Osteoblast (primary cell): ENCODE measurements around the gene NR1I3. TPM values are rescaled to one million over a fixed set of nuclear protein-coding genes. Genes with fewer than 3 reads are reported as not detected.

Experiments used
- DNase-seq: peaks from one replicate; pipeline ENCODE4 v3.0.0; 2011; ENCODE audit warnings: low spot score, mixed read lengths; ENCODE audit not compliant: insufficient read length; ENCODE audit errors: missing footprints
- H2AFZ ChIP-seq: 2 replicates; pipeline ENCODE4 v1.6.0; 2011; ENCODE audit warnings: mild to moderate bottlenecking, low read length
- H3K27ac ChIP-seq: 2 replicates; pipeline ENCODE4 v1.5.1; 2011; ENCODE audit warnings: mild to moderate bottlenecking, low read depth, low read length, moderate library complexity
- H3K27me3 ChIP-seq: 2 replicates; pipeline ENCODE4 v1.6.0; 2012; ENCODE audit warnings: mild to moderate bottlenecking, control low read depth, inconsistent platforms, low read length, moderate library complexity; ENCODE audit not compliant: insufficient read depth
- H3K36me3 ChIP-seq: 2 replicates; pipeline ENCODE4 v1.5.1; 2011; ENCODE audit warnings: mild to moderate bottlenecking, low read length, control low read depth, moderate library complexity; ENCODE audit not compliant: insufficient read depth
- H3K4me1 ChIP-seq: 2 replicates; pipeline ENCODE4 v1.5.1; 2011; ENCODE audit warnings: mild to moderate bottlenecking, low read length, control low read depth, moderate library complexity; ENCODE audit not compliant: insufficient read depth
- H3K4me2 ChIP-seq: 2 replicates; pipeline ENCODE4 v1.6.0; 2011; ENCODE audit warnings: mild to moderate bottlenecking, low read length; ENCODE audit not compliant: insufficient read depth
- H3K4me3 ChIP-seq: fragments of 200-600 bp; sonication (generic); 3 replicates; pipeline ENCODE4 v1.5.1; 2012; ENCODE audit warnings: mild to moderate bottlenecking, low read length, inconsistent platforms; ENCODE audit not compliant: insufficient read depth
- H3K79me2 ChIP-seq: 2 replicates; pipeline ENCODE4 v1.6.0; 2012; ENCODE audit warnings: mild to moderate bottlenecking, low read length, control low read depth, inconsistent platforms; ENCODE audit not compliant: insufficient read depth
- H3K9me3 ChIP-seq: 2 replicates; pipeline ENCODE4 v1.5.1; 2011; ENCODE audit warnings: low read depth, low read length, control low read depth
- H4K20me1 ChIP-seq: 2 replicates; pipeline ENCODE4 v1.6.0; 2012; ENCODE audit warnings: mild to moderate bottlenecking, low read length, control low read depth; ENCODE audit not compliant: insufficient read depth
- total RNA-seq: library from RNA; depleted of rRNA; stranded (reverse); fragments of >200 nt; gene quantifications from 2 replicates; pipeline ENCODE4 v1.2.3, GENCODE V29; 2012
- TF ChIP-seq, protein P1 (sequence below): IDR thresholded peaks from 2 replicates; pipeline ENCODE4 v1.5.1; 2011; ENCODE audit warnings: mild to moderate bottlenecking, low read depth, low read length, moderate library complexity; ENCODE audit errors: extremely low read depth

NR1I3 gene
- total RNA-seq, 1 donor: not detected

DNA sequence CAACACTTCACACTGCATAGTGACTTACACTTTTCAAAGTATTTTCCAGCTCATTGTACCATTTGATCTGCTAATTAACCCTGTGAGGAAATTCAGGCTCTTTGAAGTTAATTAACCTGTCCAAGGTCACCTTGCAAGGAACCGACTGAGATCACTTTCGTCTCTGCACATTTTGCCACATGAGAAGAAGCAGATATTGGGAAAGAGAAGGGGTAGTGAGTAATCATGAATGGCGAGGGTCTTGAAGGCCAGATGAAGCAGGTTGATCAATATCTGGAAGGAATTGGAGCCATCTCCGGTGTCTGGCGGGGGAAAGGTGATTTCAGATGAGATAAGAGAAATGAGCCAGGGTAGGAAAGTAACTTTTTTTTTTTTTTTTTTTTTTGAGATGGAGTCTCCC is 18.0 kb downstream of the NR1I3 start:
- Histone ChIP-seq H3K36me3 (no peaks in the 10 kb centered on the region), H3K79me2 (no peaks in the 10 kb centered on the region), H3K9me3 (no peaks in the 10 kb centered on the region), H4K20me1 (no peaks in the 10 kb centered on the region), H3K4me3 (no peak overlapping the region), H3K27me3 (no peaks in the 10 kb centered on the region), H3K4me2 (no peak overlapping the region), H3K4me1 (peaks cover 24% of the 10 kb centered on the region), H3K27ac (no peak overlapping the region), H2AFZ (no peak overlapping the region)
- TF ChIP-seq, protein P1, sequence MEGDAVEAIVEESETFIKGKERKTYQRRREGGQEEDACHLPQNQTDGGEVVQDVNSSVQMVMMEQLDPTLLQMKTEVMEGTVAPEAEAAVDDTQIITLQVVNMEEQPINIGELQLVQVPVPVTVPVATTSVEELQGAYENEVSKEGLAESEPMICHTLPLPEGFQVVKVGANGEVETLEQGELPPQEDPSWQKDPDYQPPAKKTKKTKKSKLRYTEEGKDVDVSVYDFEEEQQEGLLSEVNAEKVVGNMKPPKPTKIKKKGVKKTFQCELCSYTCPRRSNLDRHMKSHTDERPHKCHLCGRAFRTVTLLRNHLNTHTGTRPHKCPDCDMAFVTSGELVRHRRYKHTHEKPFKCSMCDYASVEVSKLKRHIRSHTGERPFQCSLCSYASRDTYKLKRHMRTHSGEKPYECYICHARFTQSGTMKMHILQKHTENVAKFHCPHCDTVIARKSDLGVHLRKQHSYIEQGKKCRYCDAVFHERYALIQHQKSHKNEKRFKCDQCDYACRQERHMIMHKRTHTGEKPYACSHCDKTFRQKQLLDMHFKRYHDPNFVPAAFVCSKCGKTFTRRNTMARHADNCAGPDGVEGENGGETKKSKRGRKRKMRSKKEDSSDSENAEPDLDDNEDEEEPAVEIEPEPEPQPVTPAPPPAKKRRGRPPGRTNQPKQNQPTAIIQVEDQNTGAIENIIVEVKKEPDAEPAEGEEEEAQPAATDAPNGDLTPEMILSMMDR: no peak
- no peak for DNase-seq

DNA sequence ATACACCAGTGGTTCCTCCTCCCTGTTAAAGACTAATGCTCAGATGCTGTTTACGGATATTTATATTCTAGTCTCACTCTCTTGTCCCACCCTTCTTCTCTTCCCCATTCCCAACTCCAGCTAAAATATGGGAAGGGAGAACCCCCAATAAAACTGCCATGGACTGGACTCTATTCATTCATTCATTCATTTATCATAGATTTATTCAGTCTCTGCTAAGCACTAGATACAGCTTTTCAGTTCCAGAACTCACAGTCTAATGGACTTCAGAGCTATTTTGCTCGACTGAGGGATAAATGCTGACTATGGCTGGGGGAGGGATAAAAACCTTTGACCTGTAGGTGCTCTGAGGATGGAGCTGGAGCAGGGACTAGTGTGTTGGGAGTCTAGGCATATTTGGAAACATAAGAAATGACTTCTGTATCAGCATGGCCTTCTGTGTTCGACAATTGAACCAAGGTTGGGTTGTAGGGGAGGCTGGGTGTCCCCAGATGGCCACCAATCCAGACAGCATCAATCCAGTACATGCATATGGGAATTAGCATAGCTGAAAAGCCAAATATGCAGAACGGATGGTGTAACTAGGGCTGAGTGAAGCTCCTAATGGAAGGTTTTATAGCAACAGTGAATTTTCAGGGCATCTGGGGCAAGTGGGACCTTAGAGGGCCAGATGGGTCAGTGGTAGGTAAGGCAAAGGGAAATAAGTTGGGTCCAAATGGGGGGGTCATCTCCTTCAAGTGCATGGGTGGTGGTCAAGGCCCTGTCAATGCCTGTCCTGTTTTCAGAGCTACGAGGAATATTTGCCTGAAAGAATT is 18.7 kb downstream of the NR1I3 start:
- no peak for DNase-seq
- Histone ChIP-seq H3K79me2 (no peaks in the 10 kb centered on the region), H3K4me2 (no peak overlapping the region), H3K27ac (no peak overlapping the region), H3K36me3 (peaks cover 3% of the 10 kb centered on the region), H3K27me3 (no peaks in the 10 kb centered on the region), H3K4me3 (no peak overlapping the region), H4K20me1 (no peaks in the 10 kb centered on the region), H3K4me1 (peaks cover 24% of the 10 kb centered on the region), H3K9me3 (no peaks in the 10 kb centered on the region), H2AFZ (no peak overlapping the region)
- TF ChIP-seq, protein P1: no peak

DNA sequence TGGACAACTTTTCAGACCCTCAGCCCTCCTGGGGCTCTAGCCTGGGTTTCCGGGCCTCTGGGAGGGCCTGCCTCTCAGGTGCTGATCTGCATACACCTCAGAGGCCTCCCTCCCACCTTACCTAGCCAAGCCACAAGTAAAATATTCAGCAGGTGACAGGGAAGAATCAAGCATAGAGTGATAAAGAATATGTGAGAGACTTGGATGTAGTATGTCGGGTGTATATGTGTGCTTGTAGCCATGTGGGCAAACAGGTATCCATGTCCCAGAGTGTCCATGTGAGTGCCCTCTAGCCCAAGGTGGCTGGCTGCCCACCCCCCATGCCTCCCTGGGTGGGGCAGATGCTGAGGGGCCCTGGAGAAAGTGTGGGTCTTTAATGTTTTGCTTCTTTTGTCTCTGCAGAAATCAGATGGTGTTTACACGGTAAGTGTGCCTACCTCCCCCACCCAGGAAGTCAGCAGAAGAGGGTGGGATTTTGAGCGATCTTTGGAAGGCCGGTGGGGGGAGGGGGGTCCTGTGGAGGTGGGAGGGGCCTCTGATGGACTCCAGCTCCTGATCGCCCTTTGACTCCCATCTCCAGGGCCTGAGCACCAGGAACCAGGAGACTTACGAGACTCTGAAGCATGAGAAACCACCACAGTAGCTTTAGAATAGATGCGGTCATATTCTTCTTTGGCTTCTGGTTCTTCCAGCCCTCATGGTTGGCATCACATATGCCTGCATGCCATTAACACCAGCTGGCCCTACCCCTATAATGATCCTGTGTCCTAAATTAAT is 19.5 kb downstream of the NR1I3 start:
- H3K36me3 ChIP-seq: peaks cover 11% of the 10 kb centered on the region
- H3K4me2 ChIP-seq: no peak overlapping the region
- TF ChIP-seq, protein P1: no peak
- no peak for DNase-seq
- peaks cover 24% of the 10 kb centered on the region for H3K4me1 ChIP-seq
- H3K79me2 ChIP-seq: no peaks in the 10 kb centered on the region
- H3K27ac ChIP-seq: peak overlapping the region; percentile 97
- no peak overlapping the region for H2AFZ ChIP-seq
- H3K4me3 ChIP-seq: no peak overlapping the region
- no peaks in the 10 kb centered on the region for H4K20me1 ChIP-seq
- no peaks in the 10 kb centered on the region for H3K9me3 ChIP-seq
- no peaks in the 10 kb centered on the region for H3K27me3 ChIP-seq

DNA sequence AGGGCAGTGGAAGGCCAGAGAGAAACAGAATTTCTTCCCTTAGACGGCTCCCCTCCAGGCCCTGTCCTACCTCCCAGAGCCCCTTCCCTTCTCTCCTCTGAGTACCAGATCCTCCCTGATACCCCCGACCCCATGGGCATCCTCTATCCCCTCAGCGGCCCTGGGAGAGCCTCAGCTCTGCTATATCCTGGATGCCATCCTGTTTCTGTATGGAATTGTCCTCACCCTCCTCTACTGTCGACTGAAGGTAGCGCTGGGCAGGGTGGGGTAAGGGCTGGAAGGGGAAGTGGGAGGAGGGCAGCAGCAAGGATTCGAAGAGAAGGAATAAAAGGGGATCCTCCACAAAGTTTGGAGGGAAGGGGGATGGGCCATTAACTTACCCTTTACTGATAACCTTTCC is 20.2 kb downstream of the NR1I3 start:
- Histone ChIP-seq H3K27ac (peak overlapping the region; percentile 97), H3K27me3 (no peaks in the 10 kb centered on the region), H3K79me2 (no peaks in the 10 kb centered on the region), H2AFZ (peak overlapping the region; percentile 40), H4K20me1 (no peaks in the 10 kb centered on the region), H3K36me3 (peaks cover 17% of the 10 kb centered on the region), H3K9me3 (no peaks in the 10 kb centered on the region), H3K4me3 (peak overlapping the region; percentile 11), H3K4me2 (peak overlapping the region; percentile 77), H3K4me1 (peaks cover 24% of the 10 kb centered on the region)
- no peak for DNase-seq
- TF ChIP-seq, protein P1: no peak
